ENCODE measurements around the gene ANKZF1.
"Not testable (repeated sequence)": the region's sequence is repeated elsewhere in the genome, so short reads cannot be mapped to it uniquely, and the experiment has no call there.

Gene ANKZF1

GRCh38 chr2:219254590-219255201 lies 25.1 kb downstream of the ANKZF1 start:
- DNase-seq = no peak

- DNase-seq = not testable (repeated sequence)
Observed at GRCh38 chr2:219258942-219259341, 29.3 kb downstream of the ANKZF1 start.

GRCh38 chr2:219261024-219261855 lies 31.6 kb downstream of the ANKZF1 start:
- no peak for DNase-seq

GRCh38 chr2:219266232-219266631 lies 36.6 kb downstream of the ANKZF1 start:
- DNase-seq = no peak

GRCh38 chr2:219266886-219267285 lies 37.3 kb downstream of the ANKZF1 start:
- DNase-seq = no peak

GRCh38 chr2:219268294-219268693 lies 38.7 kb downstream of the ANKZF1 start:
- no peak for DNase-seq

GRCh38 chr2:219269362-219270054 lies 39.9 kb downstream of the ANKZF1 start:
- DNase-seq = no peak

- no peak for DNase-seq
Observed at GRCh38 chr2:219270055-219270372, 40.4 kb downstream of the ANKZF1 start.

GRCh38 chr2:219271021-219271420 lies 41.4 kb downstream of the ANKZF1 start:
- no peak for DNase-seq

GRCh38 chr2:219272356-219272755 lies 42.8 kb downstream of the ANKZF1 start:
- no peak for DNase-seq

GRCh38 chr2:219272995-219273394 lies 43.4 kb downstream of the ANKZF1 start:
- DNase-seq = peak; percentile 17

GRCh38 chr2:219273937-219274336 lies 44.3 kb downstream of the ANKZF1 start:
- peak; percentile 28 for DNase-seq

GRCh38 chr2:219274361-219274921 lies 44.8 kb downstream of the ANKZF1 start:
- peak; percentile 94 for DNase-seq

- DNase-seq = peak; percentile 86
Observed at GRCh38 chr2:219277703-219278654, 48.4 kb downstream of the ANKZF1 start.

GRCh38 chr2:219278655-219279150 lies 49.1 kb downstream of the ANKZF1 start:
- no peak for DNase-seq

- DNase-seq = peak; percentile 99
Observed at GRCh38 chr2:219279151-219279915, 49.7 kb downstream of the ANKZF1 start, which contains the start of gene DNAJB2. TSS of gene DNAJB2 (plus strand) at chr2:219279366. CDS start at chr2:219279834, 468 bp downstream.

GRCh38 chr2:219279916-219280516 lies 50.4 kb downstream of the ANKZF1 start:
- no peak for DNase-seq

- DNase-seq = no peak
Observed at GRCh38 chr2:219280651-219281050, 51.0 kb downstream of the ANKZF1 start.

GRCh38 chr2:219281588-219281987 lies 52.0 kb downstream of the ANKZF1 start:
- DNase-seq = no peak

- DNase-seq = no peak
Observed at GRCh38 chr2:219282375-219282774, 52.8 kb downstream of the ANKZF1 start.

Data from fibroblast of skin of back (primary cell).